Astrocyte (in vitro differentiated cells and primary cell): ENCODE data around the gene OXSR1.

Source experiments
- EZH2 ChIP-seq: IDR thresholded peaks from 2 replicates; pipeline ENCODE4 v1.6.1; 2012; ENCODE audit warnings: mild to moderate bottlenecking, low read length, inconsistent platforms; ENCODE audit not compliant: insufficient read depth
- TF ChIP-seq, protein P1 (sequence below): IDR thresholded peaks from 2 replicates; pipeline ENCODE4 v1.5.1; 2011; ENCODE audit warnings: low read depth, mild to moderate bottlenecking, inconsistent platforms, low read length, moderate library complexity; ENCODE audit not compliant: insufficient read depth

DNA sequence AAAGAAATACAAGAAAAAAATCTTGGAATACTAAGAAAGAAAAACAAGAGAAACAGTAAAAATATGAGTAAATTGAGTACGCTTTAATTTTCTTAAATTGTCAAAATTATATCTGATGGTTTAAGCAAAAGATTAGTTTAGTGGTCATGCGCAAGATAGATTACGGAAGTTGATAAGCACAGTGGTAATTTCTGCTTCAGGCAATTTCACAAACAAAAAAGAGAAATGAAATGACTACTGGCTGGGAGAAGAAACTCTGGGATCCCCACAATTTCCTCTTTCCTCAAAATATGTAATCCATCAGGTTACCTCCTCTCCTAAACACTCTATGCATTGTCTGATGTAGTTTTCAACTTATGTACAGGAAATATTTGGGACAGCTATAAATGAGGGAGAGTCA lies 17.9 kb upstream of the OXSR1 start:
- TF ChIP-seq, protein P1, sequence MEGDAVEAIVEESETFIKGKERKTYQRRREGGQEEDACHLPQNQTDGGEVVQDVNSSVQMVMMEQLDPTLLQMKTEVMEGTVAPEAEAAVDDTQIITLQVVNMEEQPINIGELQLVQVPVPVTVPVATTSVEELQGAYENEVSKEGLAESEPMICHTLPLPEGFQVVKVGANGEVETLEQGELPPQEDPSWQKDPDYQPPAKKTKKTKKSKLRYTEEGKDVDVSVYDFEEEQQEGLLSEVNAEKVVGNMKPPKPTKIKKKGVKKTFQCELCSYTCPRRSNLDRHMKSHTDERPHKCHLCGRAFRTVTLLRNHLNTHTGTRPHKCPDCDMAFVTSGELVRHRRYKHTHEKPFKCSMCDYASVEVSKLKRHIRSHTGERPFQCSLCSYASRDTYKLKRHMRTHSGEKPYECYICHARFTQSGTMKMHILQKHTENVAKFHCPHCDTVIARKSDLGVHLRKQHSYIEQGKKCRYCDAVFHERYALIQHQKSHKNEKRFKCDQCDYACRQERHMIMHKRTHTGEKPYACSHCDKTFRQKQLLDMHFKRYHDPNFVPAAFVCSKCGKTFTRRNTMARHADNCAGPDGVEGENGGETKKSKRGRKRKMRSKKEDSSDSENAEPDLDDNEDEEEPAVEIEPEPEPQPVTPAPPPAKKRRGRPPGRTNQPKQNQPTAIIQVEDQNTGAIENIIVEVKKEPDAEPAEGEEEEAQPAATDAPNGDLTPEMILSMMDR = no peak
- TF ChIP-seq EZH2 = no peak
